Measurements from ENCODE around the gene PHF21B. TPM values are rescaled to one million over a fixed set of nuclear protein-coding genes. Genes with fewer than 3 reads are reported as not detected.

The PHF21B gene
- total RNA-seq, 1 donor from 2014 or later = 0.35 TPM

DNA sequence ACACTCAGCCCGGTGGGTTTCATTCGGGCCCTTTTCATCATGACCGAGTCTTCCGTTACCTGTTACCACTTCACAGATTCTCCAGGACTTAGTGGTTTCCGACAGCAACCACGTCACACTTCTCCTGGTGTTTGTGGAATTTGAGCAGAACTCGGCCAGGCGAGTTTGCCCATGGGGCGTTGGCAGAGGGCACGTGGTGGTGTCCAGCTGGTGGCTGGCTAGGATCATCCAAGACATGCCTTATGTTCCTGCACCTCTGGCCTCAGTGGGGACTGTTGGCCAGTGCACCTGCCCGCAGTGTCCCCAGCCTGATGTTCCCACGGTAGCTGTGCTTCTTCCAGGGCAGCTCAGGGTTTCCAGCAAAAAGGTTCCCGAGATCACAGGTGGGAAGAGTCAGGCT is 170.1 kb downstream of the PHF21B start:
- intact Hi-C loops (cut with micrococcal nuclease) = no loop called here
- DNase-seq (no peak), ATAC-seq (no peak)

DNA sequence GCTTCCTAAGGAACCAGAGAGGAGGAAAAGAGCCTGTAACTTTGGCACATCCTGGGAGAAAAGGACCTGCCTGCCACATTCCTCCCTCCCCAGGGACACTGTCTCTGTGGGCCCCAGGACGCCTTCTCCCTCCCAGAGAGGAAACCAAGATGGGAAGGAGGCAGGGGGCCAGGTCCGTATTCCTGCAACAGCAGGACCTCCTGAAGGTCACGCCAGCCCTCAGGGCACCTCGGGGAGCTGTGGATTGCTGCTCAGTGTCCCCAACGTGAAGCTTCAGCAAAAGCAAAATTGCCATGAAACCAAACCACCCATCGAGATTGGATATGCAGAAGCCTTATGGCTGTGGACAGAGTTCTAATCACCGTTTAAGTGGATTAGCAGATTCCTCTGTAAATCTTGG is 170.7 kb downstream of the PHF21B start:
- no peak for DNase-seq
- intact Hi-C loops (cut with micrococcal nuclease) = no loop called here
- ATAC-seq = no peak

- no peak for DNase-seq
- peak; percentile 76 for ATAC-seq
- intact Hi-C loops (cut with micrococcal nuclease) = no loop called here
Measured at GRCh38 chr22:44838316-44839016, 171.3 kb downstream of the PHF21B start.

DNA sequence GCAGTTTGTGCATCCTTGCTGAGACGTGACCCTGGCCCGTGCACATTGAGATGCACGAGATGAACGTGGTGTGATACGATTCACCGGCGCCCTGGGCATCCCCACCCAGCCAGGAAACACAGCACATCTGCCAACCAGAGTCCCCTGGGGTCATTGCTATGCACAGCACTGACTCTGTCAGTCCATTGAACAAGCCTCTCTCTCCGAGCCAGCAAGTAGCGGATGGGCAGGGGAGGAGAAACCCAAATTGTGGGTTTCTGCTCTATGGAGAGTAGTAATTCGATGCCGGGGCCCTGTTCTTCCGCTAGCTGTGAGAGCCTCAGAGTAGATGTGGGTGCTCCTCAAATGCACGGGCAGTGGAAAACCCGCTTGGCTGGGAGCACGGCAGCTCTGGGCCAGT is 172.3 kb downstream of the PHF21B start:
- no peak for DNase-seq
- no peak for ATAC-seq
- intact Hi-C loops (cut with micrococcal nuclease) = no loop called here

DNA sequence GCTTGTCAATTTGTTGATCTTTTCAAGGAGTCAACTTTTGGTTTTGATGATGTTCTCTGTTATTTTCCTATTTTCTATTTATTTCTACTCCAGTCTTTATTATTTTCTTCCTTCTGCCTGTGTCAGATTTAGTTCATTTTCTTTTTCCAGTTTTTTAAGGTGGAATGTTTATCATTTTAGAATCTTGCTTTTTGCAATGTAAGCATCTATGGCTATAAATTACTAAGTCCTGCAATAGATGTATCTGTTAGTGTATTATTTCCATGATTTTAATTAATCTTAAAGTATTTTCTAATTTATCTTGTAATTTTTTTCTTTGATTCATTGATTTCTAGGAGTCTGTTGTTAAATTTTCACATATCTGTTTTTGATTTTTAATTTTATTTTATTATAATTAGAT is 175.7 kb downstream of the PHF21B start:
- DNase-seq = no peak
- no peak for ATAC-seq
- intact Hi-C loops (cut with micrococcal nuclease) = no loop called here

GRCh38 chr22:44831885-44832284 is 177.9 kb downstream of the PHF21B start:
- ATAC-seq (no peak), DNase-seq (no peak)
- intact Hi-C loops (cut with micrococcal nuclease) = no loop called here

Other genes with a start within 250 kb of the PHF21B start
- gene NUP50, start 153.9 kb upstream of the PHF21B start, total RNA-seq = 16.2 TPM
- 24.1 TPM for gene KIAA0930, start 230.9 kb upstream of the PHF21B start, total RNA-seq

Data from left ventricle myocardium superior (tissue), 1 donor.